ENCODE measurements around the gene HOXC12. TPM values are rescaled to one million over a fixed set of nuclear protein-coding genes. Genes with fewer than 3 reads are reported as not detected.

HOXC12 gene
- total RNA-seq, 1 donor from 2014 or later, result not detected

GRCh38 chr12:53941187-53941586, 13.5 kb upstream of the HOXC12 start:
- no peak for ATAC-seq

- ATAC-seq, result no peak
These were observed 13.0 kb upstream of the HOXC12 start for GRCh38 chr12:53941750-53942149.

- no peak for ATAC-seq
These were observed 12.2 kb upstream of the HOXC12 start for GRCh38 chr12:53942467-53942997.

- no peak for ATAC-seq
These were observed 10.5 kb upstream of the HOXC12 start for GRCh38 chr12:53944209-53944608.

GRCh38 chr12:53944907-53945847, 9.5 kb upstream of the HOXC12 start:
- no peak for ATAC-seq

DNA sequence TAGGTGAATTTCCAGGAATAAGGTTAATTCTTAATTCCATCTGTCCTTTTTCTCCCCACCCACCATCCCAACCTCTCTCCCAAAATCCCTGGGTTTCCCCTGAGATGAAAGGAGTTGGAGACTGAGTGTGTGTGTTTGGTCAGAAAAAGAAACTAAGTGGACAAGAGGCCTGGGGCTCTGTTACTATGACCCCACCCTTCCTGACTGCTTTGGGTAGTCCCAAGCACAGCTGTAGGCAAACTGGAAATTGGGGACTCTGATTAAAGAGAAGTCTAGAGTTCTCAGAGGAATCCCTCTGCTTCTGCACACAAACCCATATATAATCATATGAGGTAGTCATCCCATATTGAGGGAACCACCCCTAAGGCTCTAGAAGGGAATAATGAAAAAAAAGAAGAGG, 7.0 kb upstream of the HOXC12 start:
- ATAC-seq, result no peak

DNA sequence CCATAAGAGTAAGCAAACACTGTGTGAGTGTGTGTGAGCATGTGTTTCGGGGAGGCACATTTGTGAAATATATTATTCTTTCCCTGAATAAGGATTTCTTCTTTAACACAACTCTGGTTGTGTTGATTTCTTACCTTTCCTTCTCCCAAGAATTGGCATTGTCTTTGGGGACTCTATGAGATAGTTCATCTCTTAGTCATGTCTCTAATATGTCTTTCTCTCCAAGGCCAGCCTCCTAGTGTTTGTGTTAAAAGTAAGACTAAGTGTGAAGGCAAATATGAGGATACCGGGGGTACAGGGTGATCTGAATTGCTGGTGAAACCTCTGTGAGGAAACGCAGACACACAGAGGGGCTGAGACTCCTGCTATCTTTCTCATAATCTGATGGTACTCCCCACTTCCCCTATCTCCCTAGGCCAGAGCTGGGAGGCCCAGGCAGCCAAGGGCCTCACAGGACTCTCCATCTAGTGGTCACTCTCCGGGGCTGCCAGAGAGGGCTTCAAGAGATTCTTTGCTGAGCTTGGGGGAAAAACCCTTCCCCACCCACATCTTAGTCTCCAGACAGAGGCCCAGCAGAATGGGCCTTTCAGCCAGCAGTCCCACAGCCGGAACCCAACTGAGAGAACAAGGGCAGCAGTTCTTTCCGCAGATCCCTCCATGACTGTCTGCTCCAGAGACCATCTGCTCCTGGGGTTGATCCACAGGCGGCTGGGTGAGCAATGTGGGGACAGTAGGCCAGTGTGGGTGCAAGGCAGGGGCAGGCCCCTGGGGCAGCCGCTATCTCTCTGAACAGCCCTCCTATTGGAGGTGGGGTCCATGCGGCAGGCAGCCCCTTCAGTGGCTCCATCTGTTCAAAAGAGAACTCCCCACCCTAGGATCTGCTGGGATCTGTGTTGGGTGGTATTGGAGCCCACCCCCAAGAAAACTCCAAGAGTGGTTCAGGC, 5.8 kb upstream of the HOXC12 start:
- ATAC-seq, result no peak

DNA sequence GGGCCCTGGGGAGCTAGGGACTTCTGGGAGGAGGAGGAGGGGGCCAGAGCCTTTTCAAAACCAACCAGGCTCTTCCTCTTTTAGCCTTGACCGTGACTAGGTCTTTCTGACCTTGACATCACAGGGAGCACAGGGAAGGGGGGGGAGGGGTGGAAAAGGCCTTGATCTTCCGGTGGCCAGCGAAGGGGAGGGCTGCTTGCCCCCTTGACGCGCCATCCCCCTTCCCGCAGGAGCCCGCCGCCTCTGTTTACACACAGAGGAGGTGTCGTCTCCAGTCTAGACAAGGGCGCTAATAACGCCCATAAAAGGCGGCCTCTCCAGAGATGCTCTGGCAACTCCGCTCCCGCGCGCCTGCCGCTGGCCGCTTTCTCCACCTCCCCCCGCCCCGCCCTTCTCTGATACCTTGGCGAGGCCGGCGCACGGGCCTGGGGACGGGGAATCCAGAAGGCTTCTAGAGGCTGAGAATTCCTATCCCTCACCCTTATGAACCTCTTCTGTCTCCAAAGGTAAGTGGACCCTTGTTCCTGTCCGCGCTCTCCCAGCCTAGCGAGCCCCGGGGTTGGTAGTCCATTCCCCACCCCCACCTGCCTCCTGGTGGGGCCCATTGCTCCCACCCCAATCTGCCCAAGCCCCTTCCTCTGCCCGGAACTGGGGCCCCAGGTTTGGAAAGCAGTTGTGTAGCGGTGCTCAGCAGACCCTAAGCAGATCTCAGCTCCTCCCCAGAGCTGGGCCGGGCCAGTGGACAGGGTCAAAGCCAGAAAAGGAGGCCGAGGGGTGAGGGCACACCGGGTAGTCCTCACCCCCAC, 4.9 kb upstream of the HOXC12 start:
- ATAC-seq, result no peak

- ATAC-seq, result no peak
These were observed 4.3 kb upstream of the HOXC12 start for GRCh38 chr12:53950437-53950773.

GRCh38 chr12:53950789-53951576, 3.7 kb upstream of the HOXC12 start:
- ATAC-seq, result no peak

GRCh38 chr12:53951577-53952334, 2.9 kb upstream of the HOXC12 start:
- no peak for ATAC-seq

DNA sequence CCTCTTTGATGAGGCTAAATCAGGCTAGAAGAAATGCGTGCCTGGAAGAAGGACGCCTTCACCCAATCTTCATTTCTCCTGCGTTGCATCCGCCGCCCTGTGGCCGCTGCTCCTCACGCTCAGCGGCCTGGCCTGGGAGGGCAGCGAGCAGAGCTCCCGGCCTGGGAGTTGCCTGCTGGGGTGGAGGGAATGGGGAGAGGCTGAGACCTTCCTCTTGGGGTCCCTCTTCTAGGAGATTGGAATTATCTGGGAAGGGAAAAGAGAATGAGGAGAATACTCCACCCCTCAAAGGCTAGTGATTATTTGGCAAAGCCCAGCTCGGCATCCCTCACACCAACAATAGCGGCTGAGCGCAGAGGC, 2.4 kb upstream of the HOXC12 start:
- no peak for ATAC-seq

- ATAC-seq, result no peak
These were observed 1.6 kb upstream of the HOXC12 start for GRCh38 chr12:53952871-53953734.

GRCh38 chr12:53953831-53954693, 641 bp upstream of the HOXC12 start:
- no peak for ATAC-seq

DNA sequence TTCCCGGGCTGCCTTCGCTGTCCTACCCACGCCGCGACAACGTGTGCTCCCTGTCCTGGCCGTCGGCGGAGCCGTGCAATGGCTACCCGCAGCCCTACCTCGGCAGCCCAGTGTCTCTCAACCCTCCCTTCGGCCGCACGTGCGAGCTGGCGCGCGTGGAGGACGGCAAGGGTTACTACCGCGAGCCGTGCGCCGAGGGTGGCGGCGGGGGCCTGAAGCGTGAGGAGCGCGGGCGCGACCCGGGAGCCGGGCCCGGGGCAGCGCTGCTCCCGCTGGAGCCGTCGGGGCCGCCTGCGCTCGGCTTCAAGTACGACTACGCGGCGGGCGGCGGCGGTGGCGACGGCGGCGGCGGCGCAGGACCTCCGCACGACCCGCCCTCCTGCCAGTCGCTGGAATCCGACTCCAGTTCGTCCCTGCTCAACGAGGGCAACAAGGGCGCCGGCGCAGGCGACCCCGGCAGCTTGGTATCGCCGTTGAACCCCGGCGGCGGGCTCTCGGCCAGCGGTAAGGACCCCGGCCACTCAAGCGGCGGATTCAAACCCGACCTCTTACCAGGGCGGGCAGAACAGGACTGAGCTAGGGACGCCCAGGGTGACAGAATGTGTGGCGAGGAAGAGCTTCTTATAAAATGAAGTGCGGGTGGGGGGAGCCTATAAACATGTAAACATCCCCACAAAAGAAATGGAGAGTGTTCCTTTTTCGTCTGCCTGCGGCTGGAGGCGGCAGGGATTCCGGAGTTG, 503 bp downstream of the HOXC12 start:
- no peak for ATAC-seq

- no peak for ATAC-seq
These were observed 1.1 kb downstream of the HOXC12 start for GRCh38 chr12:53955776-53956250.

DNA sequence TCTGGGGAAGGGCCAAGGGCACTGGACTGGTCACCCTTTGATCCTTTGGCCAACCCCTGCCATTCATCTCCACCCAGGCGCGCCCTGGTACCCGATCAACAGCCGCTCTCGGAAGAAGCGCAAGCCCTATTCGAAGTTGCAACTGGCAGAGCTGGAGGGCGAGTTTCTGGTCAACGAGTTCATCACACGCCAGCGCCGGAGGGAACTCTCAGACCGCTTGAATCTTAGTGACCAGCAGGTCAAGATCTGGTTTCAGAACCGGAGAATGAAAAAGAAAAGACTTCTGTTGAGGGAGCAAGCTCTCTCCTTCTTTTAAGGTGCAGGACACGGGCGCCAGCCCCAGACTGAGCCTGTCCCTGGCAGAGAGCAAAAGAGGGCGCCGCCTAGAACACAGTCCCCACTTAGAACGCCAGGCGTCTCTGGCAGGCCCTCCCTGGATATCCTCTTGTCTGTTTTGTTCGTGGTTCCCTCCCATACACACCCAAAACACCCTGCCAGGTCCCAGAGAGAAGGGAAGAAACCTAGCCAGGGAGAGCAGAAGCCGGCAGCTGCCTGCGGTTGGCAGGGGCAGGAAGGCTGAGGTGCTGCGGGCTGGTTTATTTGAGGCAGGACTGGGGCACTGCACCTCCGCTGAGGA, 1.7 kb downstream of the HOXC12 start:
- peak; percentile 46 for ATAC-seq

Measured in esophagus mucosa (tissue), 1 donor.